ENCODE data around the gene CCDC89.

- TF ChIP-seq USF1 (IDR thresholded peaks at IDR 0.05) (no peak), TEAD4 (IDR thresholded peaks at IDR 0.05) (no peak), TAF1 (IDR thresholded peaks at IDR 0.05; ENCODE audit: low read depth) (no peak), MAX (IDR thresholded peaks at IDR 0.05) (no peak), EP300 (IDR thresholded peaks at IDR 0.05; ENCODE audit: borderline replicate concordance) (no peak), YY1 (IDR thresholded peaks at IDR 0.05; ENCODE audit: low read depth) (no peak), FOXM1 (IDR thresholded peaks at IDR 0.05; ENCODE audit: borderline replicate concordance, low read depth) (no peak)
Observed at GRCh38 chr11:85717429-85717828, 31.4 kb upstream of the CCDC89 start.
